ENCODE data around the gene FKBP15. TPM values are rescaled to one million over a fixed set of nuclear protein-coding genes. Genes with fewer than 3 reads are reported as not detected.
"Not testable (repeated sequence)": the region's sequence is repeated elsewhere in the genome, so short reads cannot be mapped to it uniquely, and the experiment has no call there.

The FKBP15 gene
- polyA plus RNA-seq, 1 donor from 2014 or later, result 12.1 TPM

GRCh38 chr9:113118829-113119228 is 102.2 kb downstream of the FKBP15 start:
- H3K79me2 ChIP-seq (replicated peaks; ENCODE audit: insufficient read depth, low read length); H3K4me3 ChIP-seq (ENCODE audit: low read length); H3K27me3 ChIP-seq (ENCODE audit: insufficient read depth, low read depth, low read length); H3K27ac ChIP-seq (ENCODE audit: low read length); H2AFZ ChIP-seq (ENCODE audit: low read depth, low read length); H3K9me2 ChIP-seq (ENCODE audit: insufficient read depth, low read length); H3F3A ChIP-seq (ENCODE audit: insufficient read depth, low read length, poor library complexity, severe bottlenecking); H3K36me3 ChIP-seq (ENCODE audit: insufficient read depth, low read length); H3K9me3 ChIP-seq (ENCODE audit: low read length); H3K9ac ChIP-seq (ENCODE audit: low read length); H4K20me1 ChIP-seq (ENCODE audit: insufficient read depth); H3K4me2 ChIP-seq (ENCODE audit: low read length): not testable (repeated sequence)

Other genes starting within 250 kb of the FKBP15 start
- gene ZNF883, start 209.1 kb downstream of the FKBP15 start, polyA plus RNA-seq, result 6.5 and 7.2 TPM in 2 replicates
- gene ZFP37, start 164.6 kb downstream of the FKBP15 start, polyA plus RNA-seq, result 28.2 and 35.4 TPM in 2 replicates
- gene SLC31A2, start 70.3 kb downstream of the FKBP15 start, polyA plus RNA-seq, result 4.1 and 8.4 TPM in 2 replicates
- 7.0 and 7.4 TPM in 2 replicates for gene SLC31A1, start 267 bp upstream of the FKBP15 start, polyA plus RNA-seq
- gene CDC26, start 54.3 kb upstream of the FKBP15 start, polyA plus RNA-seq, result 64.8 and 88.0 TPM in 2 replicates
- gene PRPF4, start 54.4 kb upstream of the FKBP15 start, polyA plus RNA-seq, result 24.3 and 27.4 TPM in 2 replicates
- gene RNF183, start 82.1 kb upstream of the FKBP15 start, polyA plus RNA-seq, result not detected in 2 replicates
- 0.59 and 0.84 TPM in 2 replicates for gene WDR31, start 119.0 kb upstream of the FKBP15 start, polyA plus RNA-seq
- gene BSPRY, start 128.3 kb upstream of the FKBP15 start, polyA plus RNA-seq, result not detected in 2 replicates
- 31.2 and 31.7 TPM in 2 replicates for gene HDHD3, start 155.7 kb upstream of the FKBP15 start, polyA plus RNA-seq
- gene ALAD, start 180.0 kb upstream of the FKBP15 start, polyA plus RNA-seq, result 42.9 and 65.1 TPM in 2 replicates
- gene POLE3, start 189.4 kb upstream of the FKBP15 start, polyA plus RNA-seq, result 99.8 and 119 TPM in 2 replicates
- 0.33 TPM in 1 of 2 replicates, not detected in the other for gene C9orf43, start 189.5 kb upstream of the FKBP15 start, polyA plus RNA-seq
- 25.3 and 36.4 TPM in 2 replicates for gene RGS3, start 242.4 kb upstream of the FKBP15 start, polyA plus RNA-seq